Activated CD4-positive, alpha-beta T cell treated with anti-CD3 and anti-CD28 coated beads, Interleukin-2, amount 10 ng/mL, durations not matched to agents 24 days and 14 days (primary cell): Measurements from ENCODE around the gene ISLR2. TPM values are rescaled to one million over a fixed set of nuclear protein-coding genes. Genes with fewer than 3 reads are reported as not detected.
"Not testable (repeated sequence)": the region's sequence is repeated elsewhere in the genome, so short reads cannot be mapped to it uniquely, and the experiment has no call there.

ENCODE experiments used
- DNase-seq: peaks from one replicate; pipeline ENCODE4 v3.0.0; 2022
- H3K27ac Mint-ChIP-seq: one replicate; pipeline ENCODE4 v1.8.0; 2022; ENCODE audit warnings: mild to moderate bottlenecking, mixed read lengths
- H3K27me3 Mint-ChIP-seq: one replicate; pipeline ENCODE4 v1.8.0; 2022; ENCODE audit warnings: mixed read lengths
- H3K36me3 Mint-ChIP-seq: one replicate; pipeline ENCODE4 v1.8.0; 2022; ENCODE audit warnings: low read depth, mild to moderate bottlenecking, mixed read lengths
- H3K4me1 Mint-ChIP-seq: one replicate; pipeline ENCODE4 v1.8.0; 2021; ENCODE audit warnings: mixed read lengths
- H3K4me3 Mint-ChIP-seq: one replicate; pipeline ENCODE4 v1.8.0; 2022; ENCODE audit warnings: mild to moderate bottlenecking, moderate library complexity, mixed read lengths
- H3K9me3 Mint-ChIP-seq: one replicate; pipeline ENCODE4 v1.8.0; 2021; ENCODE audit warnings: mixed read lengths
- intact Hi-C: fragments of 100-400 bp; cut with micrococcal nuclease; formaldehyde crosslinking; loops from one replicate; pipeline ENCODE4 v1.15.1; 2023
- total RNA-seq: library from RNA; stranded (reverse); gene quantifications from 2 replicates; pipeline ENCODE4 v1.2.3, GENCODE V29; 2022

Gene ISLR2
- total RNA-seq, 1 donor from 2014 or later = not detected

DNA sequence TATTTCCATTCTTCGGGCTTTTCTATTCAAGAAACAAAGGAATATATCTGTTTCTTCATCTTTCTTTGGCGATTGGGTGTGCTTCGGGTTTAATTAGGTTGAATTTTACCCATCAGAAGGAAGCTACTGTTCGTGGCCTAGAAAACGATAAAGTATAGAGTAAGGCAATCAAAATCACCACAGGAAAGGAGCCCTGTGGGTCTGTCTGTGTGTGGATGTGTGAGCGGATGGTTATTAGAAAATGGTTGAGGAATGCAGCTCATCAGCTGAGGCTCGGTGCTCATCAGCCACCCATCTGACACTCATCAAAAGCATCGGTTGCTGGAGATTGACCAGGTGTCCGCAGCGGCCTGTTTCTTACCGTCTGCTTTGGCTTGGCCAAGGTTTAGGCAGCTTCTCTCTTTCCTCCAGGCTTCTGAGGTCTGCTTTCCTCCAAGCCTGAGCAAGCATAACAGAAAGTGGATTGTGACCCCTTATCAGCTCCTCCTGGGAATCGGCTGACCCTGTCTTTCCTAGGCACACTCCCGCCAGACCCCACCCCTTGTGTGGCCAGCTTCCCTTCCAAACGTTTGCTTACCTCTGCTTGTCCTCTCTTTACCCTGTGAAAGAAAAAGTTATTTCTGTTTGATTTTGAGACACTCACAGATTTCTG is 25.5 kb downstream of the ISLR2 start:
- no peak for DNase-seq
- Mint-ChIP-seq H3K27me3 (peaks cover 18% of the 10 kb centered on the region), H3K9me3 (no peaks in the 10 kb centered on the region), H3K27ac (no peak overlapping the region), H3K36me3 (no peaks in the 10 kb centered on the region), H3K4me3 (no peak overlapping the region), H3K4me1 (peaks cover 24% of the 10 kb centered on the region)
- intact Hi-C loops = no loop called here

DNA sequence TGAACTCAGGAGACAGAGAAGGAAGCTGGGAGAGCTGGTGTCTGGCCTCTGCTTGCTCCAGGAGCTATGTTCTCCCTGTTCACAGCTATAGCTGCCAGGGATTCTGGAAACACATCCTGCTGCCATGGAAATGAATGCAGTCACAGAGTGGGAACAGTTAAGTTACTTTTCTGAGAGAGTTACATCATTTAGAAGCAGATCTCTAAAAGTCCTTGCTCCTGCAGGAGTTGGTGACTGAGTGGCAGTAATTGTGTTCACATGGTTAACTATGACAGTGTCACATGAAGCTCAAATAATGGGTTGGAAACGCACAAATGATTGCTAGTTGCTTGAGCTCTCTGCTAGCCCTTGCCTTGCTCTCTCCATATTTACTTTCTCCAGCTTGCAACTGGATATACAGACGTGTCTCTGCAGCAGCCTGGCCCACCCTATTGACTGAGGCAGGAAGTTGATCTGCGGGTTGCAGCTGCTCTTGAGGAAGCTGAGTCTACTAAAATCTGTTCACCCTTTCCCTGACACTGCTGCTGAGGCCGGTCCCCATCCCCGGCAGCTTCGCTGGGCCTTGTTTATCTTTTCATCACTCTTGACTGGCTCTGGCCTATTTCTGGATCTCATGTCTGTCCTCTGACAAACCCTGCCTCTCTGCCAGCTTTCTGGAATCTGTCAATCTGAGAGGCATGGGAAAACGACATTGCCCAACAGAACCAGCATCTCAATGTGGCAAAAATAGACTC is 26.5 kb downstream of the ISLR2 start:
- no peak overlapping the region for H3K27ac Mint-ChIP-seq
- DNase-seq = no peak
- peaks cover 24% of the 10 kb centered on the region for H3K4me1 Mint-ChIP-seq
- H3K36me3 Mint-ChIP-seq = no peaks in the 10 kb centered on the region
- peaks cover 17% of the 10 kb centered on the region for H3K27me3 Mint-ChIP-seq
- no peak overlapping the region for H3K4me3 Mint-ChIP-seq
- intact Hi-C loops = no loop called here
- no peaks in the 10 kb centered on the region for H3K9me3 Mint-ChIP-seq

GRCh38 chr15:74157868-74158827 is 27.8 kb downstream of the ISLR2 start:
- no peak overlapping the region for H3K4me3 Mint-ChIP-seq
- no peaks in the 10 kb centered on the region for H3K36me3 Mint-ChIP-seq
- H3K9me3 Mint-ChIP-seq = no peaks in the 10 kb centered on the region
- H3K4me1 Mint-ChIP-seq = peaks cover 24% of the 10 kb centered on the region
- no peak overlapping the region for H3K27ac Mint-ChIP-seq
- intact Hi-C loops = no loop called here
- peaks cover 16% of the 10 kb centered on the region for H3K27me3 Mint-ChIP-seq
- DNase-seq = no peak

- Mint-ChIP-seq H3K9me3 (no peaks in the 10 kb centered on the region), H3K27ac (peak overlapping the region; percentile 12), H3K27me3 (peaks cover 17% of the 10 kb centered on the region), H3K4me3 (no peak overlapping the region), H3K4me1 (peaks cover 24% of the 10 kb centered on the region), H3K36me3 (no peaks in the 10 kb centered on the region)
- DNase-seq = no peak
- intact Hi-C loops = no loop called here
Measured at GRCh38 chr15:74158855-74159650, 28.7 kb downstream of the ISLR2 start.

- H3K27me3 Mint-ChIP-seq = peaks cover 19% of the 10 kb centered on the region
- no peak for DNase-seq
- intact Hi-C loops = no loop called here
- H3K9me3 Mint-ChIP-seq = no peaks in the 10 kb centered on the region
- peaks cover 24% of the 10 kb centered on the region for H3K4me1 Mint-ChIP-seq
- H3K4me3 Mint-ChIP-seq = no peak overlapping the region
- no peaks in the 10 kb centered on the region for H3K36me3 Mint-ChIP-seq
- no peak overlapping the region for H3K27ac Mint-ChIP-seq
Measured at GRCh38 chr15:74159773-74160172, 29.4 kb downstream of the ISLR2 start.

DNA sequence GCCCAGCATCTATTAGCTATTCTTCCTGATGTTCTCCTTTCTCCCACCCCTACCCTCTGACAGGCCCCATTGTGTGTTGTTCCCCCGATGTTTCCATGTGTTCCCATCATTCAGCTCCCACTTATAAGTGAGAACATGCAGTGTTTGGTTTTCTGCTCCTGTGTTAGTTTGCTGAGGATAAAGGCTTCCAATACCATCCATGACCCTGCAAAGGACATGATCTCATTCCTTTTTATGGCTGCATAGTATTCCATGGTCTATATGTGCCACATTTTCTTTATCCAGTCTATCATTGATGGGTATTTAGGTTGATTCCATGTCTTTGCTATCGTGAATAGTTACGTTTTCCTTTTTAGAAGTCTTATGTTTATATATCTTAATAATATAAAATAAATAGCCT is 30.0 kb downstream of the ISLR2 start:
- peaks cover 19% of the 10 kb centered on the region for H3K27me3 Mint-ChIP-seq
- intact Hi-C loops, H3K9me3 Mint-ChIP-seq, H3K36me3 Mint-ChIP-seq, H3K4me3 Mint-ChIP-seq, H3K27ac Mint-ChIP-seq, DNase-seq: not testable (repeated sequence)
- peaks cover 24% of the 10 kb centered on the region for H3K4me1 Mint-ChIP-seq

- Mint-ChIP-seq H3K27me3 (peaks cover 18% of the 10 kb centered on the region), H3K4me1 (peaks cover 20% of the 10 kb centered on the region)
- H3K36me3 Mint-ChIP-seq, H3K4me3 Mint-ChIP-seq, intact Hi-C loops, H3K9me3 Mint-ChIP-seq, DNase-seq, H3K27ac Mint-ChIP-seq: not testable (repeated sequence)
Measured at GRCh38 chr15:74162195-74162536, 31.8 kb downstream of the ISLR2 start.

GRCh38 chr15:74165461-74165860 is 35.1 kb downstream of the ISLR2 start:
- Mint-ChIP-seq H3K9me3 (no peaks in the 10 kb centered on the region), H3K4me1 (no peaks in the 10 kb centered on the region)

DNA sequence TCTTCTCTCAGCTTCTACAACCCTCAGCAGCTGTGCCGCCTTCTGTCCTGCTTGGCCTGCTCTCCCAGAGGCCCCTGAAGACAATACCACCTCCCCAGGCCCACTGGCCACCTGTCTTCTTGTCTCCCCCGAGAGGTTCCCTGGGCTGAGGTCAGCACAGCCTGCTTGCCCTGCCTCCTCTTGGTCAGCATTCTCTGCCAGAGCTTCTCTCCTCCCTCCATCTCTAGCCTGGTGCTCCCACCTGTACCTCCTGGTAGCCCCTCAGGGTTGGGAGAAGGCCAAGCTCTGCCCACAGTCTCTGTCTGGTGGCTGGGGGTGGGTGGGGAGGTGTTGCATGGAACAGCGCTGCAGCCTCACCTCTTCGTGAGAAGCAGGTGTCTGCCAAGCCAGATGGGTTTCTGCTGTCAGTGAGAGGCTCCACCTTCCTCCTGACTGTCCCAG is 37.5 kb downstream of the ISLR2 start:
- H3K36me3 Mint-ChIP-seq = no peaks in the 10 kb centered on the region
- no peak overlapping the region for H3K4me3 Mint-ChIP-seq
- no peak for DNase-seq
- H3K27ac Mint-ChIP-seq = no peak overlapping the region
- no peaks in the 10 kb centered on the region for H3K4me1 Mint-ChIP-seq
- peaks cover 15% of the 10 kb centered on the region for H3K27me3 Mint-ChIP-seq
- no peaks in the 10 kb centered on the region for H3K9me3 Mint-ChIP-seq
- intact Hi-C loops = no loop called here

More at GRCh38 chr15:74165461-74165860, 35.1 kb downstream of the ISLR2 start:
- H3K36me3 Mint-ChIP-seq = no peaks in the 10 kb centered on the region
- no peak overlapping the region for H3K4me3 Mint-ChIP-seq
- no peak overlapping the region for H3K27ac Mint-ChIP-seq
- DNase-seq = no peak
- peaks cover 18% of the 10 kb centered on the region for H3K27me3 Mint-ChIP-seq
- intact Hi-C loops = no loop called here

GRCh38 chr15:74168711-74169126 is 38.3 kb downstream of the ISLR2 start:
- DNase-seq = no peak
- Mint-ChIP-seq H3K27ac (no peak overlapping the region), H3K4me3 (no peak overlapping the region), H3K36me3 (no peaks in the 10 kb centered on the region), H3K27me3 (peaks cover 13% of the 10 kb centered on the region), H3K9me3 (no peaks in the 10 kb centered on the region), H3K4me1 (no peaks in the 10 kb centered on the region)
- intact Hi-C loops = no loop called here

DNA sequence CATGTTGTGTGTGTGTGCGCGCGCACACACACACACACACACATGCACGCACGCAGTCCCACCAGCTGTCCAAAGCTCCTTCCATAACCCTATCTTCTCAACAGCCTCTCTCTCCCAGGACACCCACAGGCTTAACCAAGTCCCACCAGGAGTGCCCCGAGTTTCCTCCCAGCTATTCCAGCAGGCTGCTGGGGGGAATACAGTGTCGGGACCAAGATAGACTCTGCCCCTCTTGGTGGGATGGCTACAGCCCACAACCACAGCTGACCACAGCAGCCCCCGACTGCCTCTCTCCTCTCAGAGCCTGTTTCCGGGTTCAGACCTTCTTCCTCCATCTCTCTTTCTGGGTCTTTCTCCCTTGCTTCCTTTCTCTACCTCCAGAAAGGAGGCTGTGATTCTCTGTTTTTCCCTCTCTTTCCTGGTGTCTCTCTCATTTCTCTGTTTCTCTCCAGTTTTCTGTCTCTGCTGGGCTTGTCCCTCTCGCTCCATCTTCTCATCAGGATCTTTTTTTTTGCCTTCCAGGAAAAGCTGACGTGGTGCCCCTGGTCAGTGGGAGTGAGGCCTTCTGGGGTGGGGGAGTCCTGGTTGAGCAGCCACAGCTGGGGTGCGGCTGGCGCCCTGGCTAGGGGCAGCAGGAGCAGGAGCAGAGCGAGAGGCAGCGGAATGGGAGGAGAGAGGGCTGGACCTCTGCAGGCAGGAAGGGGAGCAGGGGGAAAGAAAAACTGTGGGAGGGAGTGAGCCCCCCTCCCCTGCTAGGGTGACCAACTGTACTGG is 39.9 kb downstream of the ISLR2 start:
- H3K36me3 Mint-ChIP-seq = no peaks in the 10 kb centered on the region
- H3K9me3 Mint-ChIP-seq = no peaks in the 10 kb centered on the region
- no peaks in the 10 kb centered on the region for H3K4me1 Mint-ChIP-seq
- H3K27ac Mint-ChIP-seq = no peak overlapping the region
- no peak for DNase-seq
- H3K4me3 Mint-ChIP-seq = no peak overlapping the region
- peaks cover 4% of the 10 kb centered on the region for H3K27me3 Mint-ChIP-seq
- intact Hi-C loops = no loop called here

DNA sequence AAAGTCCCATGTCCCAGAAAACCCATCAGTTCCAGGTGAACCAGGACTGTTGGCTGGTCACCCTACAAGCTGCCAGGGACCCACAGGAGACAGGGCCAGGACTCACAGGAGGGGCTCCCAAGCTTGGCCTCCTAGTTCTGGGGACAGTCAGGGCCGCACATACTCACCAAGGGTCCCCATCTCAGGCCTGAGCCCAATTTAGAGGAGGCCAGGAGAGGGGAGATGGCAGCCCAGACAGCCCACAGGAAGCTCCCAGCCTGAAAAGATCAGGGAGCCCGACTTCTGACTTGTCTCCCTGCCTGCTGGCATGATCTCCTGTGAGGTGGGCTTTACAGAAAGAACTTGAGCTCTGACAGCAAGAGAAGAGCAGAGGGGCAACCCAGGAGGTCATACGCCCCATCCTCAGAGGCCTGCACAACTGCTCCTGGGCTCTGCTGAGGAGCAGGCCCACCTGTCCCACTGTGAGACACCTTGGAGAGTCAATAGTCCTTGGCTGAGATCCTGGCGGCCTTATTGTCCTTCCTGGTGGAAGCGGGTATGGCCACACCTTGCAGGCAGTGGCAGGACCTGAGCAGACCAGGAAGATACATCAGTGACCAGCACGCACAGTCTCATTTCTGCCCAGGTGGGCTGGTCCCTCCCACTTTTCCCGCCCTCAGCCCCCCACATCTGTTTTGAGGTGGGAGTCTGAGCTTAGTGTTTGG is 40.6 kb downstream of the ISLR2 start:
- no peaks in the 10 kb centered on the region for H3K4me1 Mint-ChIP-seq
- no peaks in the 10 kb centered on the region for H3K36me3 Mint-ChIP-seq
- no peaks in the 10 kb centered on the region for H3K9me3 Mint-ChIP-seq
- intact Hi-C loops = no loop called here
- no peak for DNase-seq
- H3K27me3 Mint-ChIP-seq = no peaks in the 10 kb centered on the region
- no peak overlapping the region for H3K27ac Mint-ChIP-seq
- H3K4me3 Mint-ChIP-seq = no peak overlapping the region
